NCI-H524 treated with DMSO at 0.1 percent for 48 hours (cell line): ENCODE measurements around the gene SLC38A10.

Experiments
- DNase-seq: peaks from one replicate; lab custom pipeline; 2025; lab: John Stamatoyannopoulos, UW

Gene SLC38A10

GRCh38 chr17:81202318-81202717, 92.8 kb downstream of the SLC38A10 start:
- DNase-seq: no peak

GRCh38 chr17:81200695-81201580, 94.2 kb downstream of the SLC38A10 start:
- DNase-seq: peak; percentile 27

- no peak for DNase-seq
These were observed 94.9 kb downstream of the SLC38A10 start for GRCh38 chr17:81200201-81200600.

GRCh38 chr17:81199482-81199830, 95.7 kb downstream of the SLC38A10 start:
- no peak for DNase-seq

GRCh38 chr17:81198826-81199481, 96.2 kb downstream of the SLC38A10 start:
- no peak for DNase-seq

GRCh38 chr17:81197831-81198490, 97.1 kb downstream of the SLC38A10 start:
- no peak for DNase-seq

- no peak for DNase-seq
These were observed 97.7 kb downstream of the SLC38A10 start for GRCh38 chr17:81197409-81197795.

GRCh38 chr17:81196505-81197408, 98.3 kb downstream of the SLC38A10 start:
- DNase-seq: no peak

- no peak for DNase-seq
These were observed 99.1 kb downstream of the SLC38A10 start for GRCh38 chr17:81195941-81196495.
